HTERT RPE-1 (cell line): Measurements from ENCODE around the gene CALD1.

Experiments used
- in situ Hi-C: fragments of 300-500 bp; cut with MboI; formaldehyde crosslinking; loops from 4 replicates; pipeline ENCODE4 v1.14.3; 2020; ENCODE audit warnings: low sequenced_read_pairs

The CALD1 gene, protein sequence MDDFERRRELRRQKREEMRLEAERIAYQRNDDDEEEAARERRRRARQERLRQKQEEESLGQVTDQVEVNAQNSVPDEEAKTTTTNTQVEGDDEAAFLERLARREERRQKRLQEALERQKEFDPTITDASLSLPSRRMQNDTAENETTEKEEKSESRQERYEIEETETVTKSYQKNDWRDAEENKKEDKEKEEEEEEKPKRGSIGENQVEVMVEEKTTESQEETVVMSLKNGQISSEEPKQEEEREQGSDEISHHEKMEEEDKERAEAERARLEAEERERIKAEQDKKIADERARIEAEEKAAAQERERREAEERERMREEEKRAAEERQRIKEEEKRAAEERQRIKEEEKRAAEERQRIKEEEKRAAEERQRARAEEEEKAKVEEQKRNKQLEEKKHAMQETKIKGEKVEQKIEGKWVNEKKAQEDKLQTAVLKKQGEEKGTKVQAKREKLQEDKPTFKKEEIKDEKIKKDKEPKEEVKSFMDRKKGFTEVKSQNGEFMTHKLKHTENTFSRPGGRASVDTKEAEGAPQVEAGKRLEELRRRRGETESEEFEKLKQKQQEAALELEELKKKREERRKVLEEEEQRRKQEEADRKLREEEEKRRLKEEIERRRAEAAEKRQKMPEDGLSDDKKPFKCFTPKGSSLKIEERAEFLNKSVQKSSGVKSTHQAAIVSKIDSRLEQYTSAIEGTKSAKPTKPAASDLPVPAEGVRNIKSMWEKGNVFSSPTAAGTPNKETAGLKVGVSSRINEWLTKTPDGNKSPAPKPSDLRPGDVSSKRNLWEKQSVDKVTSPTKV

DNA sequence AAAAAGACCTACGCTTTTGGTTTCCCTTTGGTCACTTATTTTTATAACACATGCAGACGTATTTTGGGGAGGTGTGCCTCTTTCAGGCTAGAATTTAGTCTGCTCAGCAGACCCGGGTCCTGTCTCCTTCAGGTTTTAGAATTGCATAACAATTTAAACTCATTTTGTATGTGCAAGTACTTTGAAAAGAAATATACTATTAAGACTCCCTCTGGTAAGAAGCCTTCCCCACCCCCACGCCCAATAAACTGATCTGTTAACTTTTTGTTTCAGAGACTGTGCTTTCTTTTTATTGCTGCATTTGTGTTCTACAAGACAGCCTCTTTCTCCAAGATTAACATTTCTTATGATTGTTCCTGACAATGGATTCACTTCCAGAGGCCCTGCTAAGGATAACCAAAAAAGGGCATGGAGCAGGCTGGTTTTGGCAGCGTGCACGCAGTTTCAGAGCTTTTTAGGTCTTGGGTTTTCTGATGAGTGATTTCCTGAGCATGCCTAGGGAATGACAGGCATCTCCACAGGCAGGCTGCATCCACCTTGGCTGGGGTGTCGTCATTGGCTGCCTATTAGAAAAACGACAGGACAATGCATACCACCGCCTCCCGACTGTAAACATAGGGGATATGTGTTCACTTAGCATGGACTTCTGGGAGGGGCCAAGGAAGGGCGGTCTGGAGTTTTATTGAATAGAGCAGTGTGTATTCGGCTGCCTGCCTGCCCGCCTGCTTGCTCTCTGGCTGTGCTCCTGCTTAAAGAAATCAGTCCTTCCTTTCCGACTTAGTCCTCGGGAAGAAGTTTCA lies at the start of gene CALD1:
CALD1 (plus strand) TSS at position 694 of the 800 bp plus-strand sequence. CDS start 88,100 bp downstream, outside the sequence.
- in situ Hi-C loops: no loop called here

DNA sequence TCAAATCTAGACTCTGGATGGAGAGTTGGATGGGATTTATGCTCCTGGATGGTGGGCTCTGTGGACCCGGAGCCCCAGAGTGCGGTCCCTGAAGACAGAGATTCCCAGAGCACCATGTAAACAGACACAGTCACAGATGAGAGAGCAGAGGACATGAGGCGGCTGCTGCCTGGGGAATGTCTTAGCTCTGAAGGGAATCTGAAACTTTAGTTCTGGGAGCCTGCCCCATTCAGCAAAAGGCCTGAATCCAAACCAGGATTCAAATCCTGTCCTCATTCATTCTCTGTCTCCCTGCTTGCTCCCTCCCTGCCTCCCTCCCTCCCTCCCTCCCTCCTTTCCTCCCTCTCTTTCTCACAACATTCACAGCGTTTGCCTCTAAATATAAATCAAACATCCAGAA lies 49.5 kb upstream of the CALD1 start:
- in situ Hi-C loops: no loop called here

DNA sequence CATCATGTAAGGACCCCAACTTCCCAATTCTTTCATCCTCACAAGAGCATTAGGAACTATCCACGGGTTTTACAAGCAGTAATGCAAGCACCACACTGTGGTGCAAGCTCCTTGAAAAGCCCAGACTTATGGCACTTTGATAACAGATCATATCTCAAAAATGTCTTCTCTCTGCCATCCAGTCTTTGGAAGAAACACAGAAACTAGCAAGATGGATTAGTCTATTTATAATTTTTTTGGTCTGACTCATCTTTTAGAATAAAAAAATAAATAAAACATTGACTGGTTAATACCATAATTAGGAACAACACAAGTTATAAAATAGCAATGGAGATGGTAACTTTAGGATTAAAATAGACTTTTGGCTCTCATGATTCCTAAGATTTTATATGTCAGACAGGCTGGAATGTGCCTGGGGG lies 49.0 kb upstream of the CALD1 start:
- in situ Hi-C loops: no loop called here

DNA sequence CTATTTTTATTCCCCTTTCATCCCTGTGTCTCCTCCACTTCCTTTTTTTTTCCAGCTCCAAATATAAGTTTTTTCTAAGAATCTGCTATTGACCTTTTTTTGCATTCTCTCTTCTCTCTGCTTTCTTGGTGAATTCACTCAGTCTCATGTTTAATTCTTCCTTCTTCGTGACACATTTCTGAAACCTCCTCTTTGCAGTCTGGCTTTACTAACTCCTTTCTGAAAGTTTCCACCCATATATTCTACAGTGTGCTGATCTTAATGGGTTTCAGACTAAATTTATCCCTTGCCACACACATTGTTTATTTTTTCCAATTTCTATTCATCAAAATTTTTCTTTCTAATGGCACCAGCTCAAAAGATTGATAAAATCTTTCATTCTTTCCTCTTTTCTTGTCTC lies 47.8 kb upstream of the CALD1 start:
- in situ Hi-C loops: no loop called here

DNA sequence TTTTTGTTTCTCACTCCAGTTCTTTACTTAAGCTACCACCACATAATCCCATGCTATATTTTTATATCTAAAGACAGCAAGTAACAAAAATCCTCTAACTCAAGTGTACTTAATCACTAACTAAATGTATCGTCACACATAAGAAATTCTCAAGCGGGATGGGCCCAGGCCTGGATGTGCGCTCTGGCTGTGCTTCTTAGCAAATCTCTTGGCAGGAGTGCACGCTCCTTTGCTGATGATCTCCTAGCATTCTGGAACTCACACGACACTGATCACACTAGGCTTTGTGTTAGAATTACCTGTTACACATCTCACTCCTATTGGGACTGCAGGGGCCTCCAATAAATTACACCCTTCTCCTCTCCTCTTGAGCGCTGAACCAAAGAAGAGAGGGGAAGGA lies 46.7 kb upstream of the CALD1 start:
- in situ Hi-C loops: no loop called here

DNA sequence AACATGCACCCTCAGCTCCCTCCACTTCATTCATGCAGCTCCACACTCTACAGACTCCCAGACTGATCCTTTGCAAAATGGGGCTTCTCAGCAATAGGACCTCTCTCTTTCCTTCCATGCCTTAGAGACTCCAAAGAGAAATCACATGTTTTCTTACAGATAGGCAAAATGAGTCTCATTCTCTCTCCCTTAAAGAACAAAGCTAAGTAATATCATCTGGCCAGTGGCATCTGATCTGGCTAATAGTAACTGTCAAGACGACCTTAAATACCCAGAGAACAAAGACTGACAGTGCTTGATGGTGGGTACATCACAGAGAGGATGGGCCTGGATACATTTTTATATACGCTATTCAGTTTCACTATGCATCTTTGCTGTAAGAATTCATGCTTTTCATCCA lies 43.1 kb upstream of the CALD1 start:
- in situ Hi-C loops: no loop called here

DNA sequence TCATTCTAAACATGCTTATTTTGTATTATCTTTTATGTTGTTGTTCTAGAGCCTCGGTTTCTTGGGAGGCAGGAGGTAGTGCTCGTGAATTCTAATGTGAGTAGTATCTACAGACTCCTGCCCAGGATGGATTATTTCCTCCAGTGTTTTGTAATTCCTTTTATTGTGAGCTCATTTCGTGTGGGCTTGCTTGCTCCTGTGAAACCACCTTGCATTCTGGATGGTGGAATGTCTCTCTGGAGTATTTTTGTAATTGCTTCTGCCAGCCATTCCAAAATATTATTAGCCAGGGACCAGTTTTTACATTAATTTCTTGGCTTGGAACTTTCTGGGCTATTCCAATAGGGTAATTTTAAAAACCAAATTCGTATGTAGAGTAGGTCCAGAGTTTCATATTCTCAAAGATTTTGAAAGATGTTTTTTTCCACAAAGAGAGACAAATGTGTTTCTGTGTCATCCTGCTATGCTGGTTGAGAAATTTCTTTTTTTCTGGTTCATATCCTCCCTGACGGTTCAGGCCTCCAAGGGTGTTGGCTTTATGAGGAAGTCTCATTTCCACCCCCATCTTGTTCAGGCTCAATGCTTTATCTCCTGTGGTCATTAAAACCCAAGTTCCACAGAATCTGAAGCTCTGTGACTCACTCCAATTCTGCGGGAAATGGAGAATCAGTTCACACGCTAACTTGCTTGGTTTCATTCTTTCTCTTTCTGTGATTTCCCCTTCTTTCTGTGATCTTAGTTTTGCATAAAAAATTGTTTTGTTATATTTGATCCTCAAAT lies 41.7 kb upstream of the CALD1 start:
- in situ Hi-C loops: no loop called here

DNA sequence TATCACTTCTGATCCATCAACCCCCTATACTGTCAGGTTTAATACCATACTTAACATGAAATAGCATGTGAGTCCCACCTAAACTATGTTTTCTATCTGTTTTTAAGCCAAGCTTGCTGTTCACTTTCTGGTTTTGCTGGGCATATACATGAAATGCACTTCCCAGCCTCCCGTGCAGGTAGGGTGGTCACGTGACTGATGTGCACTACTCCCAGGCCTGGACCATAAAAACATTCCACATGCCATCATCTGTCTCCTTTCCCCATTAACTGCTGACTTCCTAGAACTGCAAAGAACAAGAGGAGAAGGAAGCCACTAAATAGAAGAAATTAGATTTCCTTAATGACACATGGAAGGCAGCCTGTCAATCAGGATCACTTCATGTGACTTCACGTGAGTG lies 40.1 kb upstream of the CALD1 start:
- in situ Hi-C loops: no loop called here

DNA sequence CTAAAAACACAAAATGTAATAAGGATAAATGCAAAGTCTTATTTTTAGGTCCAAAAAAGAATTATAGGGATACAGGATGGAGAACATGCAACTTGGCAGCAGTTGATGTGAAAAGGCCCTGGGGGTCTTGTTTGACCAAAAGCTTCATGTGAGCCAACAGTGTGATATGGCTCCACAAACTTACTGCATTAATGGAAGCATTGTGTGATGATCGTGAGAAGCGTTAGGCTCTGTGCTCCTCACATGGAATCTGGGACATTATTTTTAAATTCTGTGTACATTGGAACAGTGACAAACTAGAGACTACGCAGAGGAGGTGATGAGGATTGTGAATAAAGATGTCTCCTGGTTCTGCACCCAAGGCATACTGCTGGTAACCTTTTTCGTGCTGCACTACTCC lies 39.1 kb upstream of the CALD1 start:
- in situ Hi-C loops: no loop called here

DNA sequence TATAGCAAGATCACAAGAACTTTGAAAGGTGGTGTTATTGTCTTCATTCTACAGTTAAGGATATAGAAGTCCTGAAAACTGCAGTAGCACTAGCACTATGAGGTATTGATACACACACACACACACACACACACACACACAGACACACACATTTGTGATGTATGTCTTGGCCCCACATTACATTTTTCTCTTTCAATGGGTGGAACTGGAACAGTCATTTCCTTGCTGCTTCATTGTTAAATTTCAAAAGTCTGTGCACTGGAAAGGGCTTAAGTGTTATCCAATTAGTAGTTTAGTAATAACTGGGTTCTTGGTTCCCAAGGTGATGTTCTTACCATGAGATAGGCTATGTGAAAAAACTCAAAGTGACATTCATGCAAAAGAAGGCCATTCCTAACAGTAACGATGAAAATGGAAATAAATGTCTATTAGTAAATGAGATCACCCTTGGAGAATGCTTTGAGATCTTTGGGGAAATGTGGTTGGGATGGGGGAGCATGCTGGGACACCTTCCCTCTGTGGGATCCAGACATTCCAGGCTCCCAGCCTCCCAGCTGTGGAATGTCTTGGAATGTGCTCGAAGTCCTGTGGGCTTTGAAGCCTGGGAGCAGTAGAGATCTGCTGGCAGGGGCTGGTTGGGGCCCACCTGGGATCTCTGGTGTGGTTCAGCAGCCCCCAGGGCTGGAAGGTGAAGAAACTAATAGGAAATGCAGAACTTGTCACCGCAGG lies 37.4 kb upstream of the CALD1 start:
- in situ Hi-C loops: no loop called here

DNA sequence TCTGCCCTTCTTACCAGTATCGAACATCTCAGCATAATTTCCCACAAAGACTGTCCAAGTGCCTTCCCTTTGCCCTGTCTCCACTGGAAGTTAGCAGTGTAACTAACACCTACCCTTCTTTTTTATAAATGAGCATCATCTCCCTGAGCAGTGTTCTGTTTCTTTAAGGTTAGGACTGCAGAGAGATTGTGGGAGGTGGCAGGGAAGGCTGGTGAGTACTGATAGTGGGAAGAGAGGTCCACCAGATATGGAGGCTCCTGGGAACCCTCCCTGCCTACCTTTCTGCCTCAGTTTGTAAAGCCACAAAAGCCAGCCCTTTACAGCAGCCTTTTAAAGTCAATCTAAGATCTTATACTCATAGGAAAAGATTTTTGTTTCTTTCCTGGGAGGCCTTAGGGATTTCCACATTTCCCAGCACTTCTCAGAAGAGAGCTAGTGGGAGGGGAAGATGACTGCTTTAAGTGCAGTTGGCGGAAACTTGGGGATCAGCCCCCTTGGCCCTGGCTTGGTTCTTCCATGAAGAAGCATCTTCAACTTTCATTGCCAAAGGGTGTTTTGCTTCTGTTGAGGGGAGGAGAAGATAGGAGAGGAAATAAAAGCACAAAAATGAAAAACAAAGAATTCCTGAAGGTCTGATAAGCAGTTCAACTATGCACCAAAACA lies 36.6 kb upstream of the CALD1 start:
- in situ Hi-C loops: no loop called here

DNA sequence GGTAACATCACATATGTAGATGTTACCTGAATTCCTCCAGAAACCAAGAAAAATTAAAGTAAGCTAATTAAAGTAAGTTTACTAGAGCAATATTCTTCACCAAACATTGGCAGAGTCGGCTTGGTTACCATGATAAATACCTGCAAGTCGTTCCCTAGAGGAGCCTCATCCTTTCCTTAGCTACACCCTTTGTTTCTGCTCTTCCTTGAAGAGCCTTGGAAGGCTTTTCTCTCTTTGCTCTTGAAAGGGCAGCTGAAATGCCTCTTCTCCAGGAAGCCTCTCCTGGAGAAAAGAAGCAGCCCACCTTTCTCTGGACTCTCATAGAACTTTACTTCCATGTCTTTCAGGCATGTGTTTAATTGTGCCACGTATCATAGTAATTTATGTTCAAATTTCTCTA lies 34.9 kb upstream of the CALD1 start:
- in situ Hi-C loops: no loop called here

DNA sequence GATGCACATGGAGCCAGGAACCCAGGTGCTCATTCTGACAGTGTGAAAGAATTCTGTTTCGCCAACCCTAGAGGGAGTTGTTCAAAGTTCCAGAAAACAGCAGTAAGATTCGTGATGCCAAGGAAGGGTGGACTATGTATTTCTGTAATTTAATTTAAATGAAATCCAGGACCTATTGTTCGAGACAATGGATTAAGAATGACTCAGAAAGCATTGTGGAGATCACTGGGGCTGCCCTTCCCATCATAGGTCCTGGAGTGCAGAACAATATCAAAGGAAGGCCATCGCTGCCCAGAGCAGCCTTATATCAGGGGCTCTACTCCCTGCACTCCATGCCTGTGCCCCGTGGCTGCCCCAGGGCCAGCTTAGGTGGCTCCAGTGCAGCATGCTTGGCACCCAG lies 32.1 kb upstream of the CALD1 start:
- in situ Hi-C loops: no loop called here

DNA sequence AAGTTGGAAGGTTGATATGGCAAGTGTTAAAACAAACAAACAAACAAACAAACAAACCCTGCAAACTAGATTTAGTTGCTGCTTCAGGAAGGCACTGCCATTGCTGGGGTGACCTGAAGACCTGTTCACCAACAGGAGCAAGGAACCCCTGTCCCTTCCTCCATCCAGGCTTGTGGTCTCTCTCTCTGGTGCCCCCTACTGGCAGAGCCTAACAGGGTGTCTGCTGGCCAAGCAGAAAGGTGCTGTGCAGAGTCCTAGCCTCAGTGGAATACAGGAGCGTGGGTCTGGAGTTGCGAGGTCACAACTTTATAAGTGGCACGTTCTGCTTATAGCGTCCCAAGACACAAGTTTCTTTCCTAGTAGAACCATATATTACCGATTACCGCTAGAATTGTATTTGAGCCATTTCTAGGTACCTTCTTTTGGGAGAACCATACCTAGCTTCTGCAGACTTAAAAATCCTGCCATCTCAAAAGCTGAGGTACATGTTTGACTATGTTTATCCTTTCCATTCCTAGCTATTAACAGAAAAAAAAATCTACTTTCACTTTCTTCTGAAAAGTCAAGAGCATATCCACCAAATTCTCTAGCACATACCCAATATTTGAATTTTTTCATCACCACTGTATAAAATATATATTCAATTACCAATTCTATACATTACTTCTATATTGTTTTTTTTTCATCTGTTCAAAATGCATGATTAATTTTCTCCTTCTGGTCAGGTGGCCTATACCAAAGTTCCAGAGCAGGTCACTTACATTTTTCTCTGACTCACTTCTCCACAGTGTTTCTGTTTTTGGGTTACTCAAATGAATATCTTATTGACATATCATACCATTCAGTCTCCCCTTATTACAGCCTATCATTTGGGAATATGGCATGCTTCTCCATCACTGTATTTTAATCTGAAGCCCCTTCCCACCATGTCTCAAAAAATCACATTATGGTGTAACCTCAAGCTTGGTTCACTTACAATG lies 29.1 kb upstream of the CALD1 start:
- in situ Hi-C loops: no loop called here

DNA sequence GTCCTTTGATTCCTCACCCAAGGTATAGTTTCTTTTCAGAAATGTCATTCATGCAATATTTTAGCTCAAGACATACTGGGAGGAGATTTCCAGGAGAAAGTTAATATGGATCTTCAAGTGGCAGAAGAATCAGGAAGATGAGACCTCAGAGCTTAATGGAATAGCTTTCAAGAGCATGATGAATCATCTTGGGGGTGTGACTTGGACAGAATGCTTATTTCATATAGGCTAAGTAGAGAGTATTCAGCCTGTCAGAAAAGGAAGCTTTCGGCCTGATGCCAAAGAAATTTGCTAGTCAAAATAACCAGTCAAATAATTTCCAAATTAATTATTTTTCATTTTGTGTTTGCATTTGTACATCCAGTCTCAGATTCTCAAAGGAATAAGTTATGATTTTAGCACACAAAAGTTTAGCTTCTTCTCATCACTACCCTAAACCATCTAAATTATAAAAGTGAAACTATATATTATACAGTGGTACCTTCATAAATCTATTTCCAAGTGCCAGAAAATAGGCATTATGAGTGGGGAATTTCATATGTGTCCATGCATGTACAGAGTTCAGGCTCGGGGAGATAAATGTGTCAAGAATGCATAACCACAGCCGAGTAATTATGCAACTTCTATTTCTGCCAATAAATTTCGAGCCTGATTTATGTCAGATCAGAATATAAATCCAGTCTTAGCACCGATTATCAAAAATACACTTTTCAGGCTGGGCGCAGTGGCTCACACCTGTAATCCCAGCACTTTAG lies 27.3 kb upstream of the CALD1 start:
- in situ Hi-C loops: no loop called here

DNA sequence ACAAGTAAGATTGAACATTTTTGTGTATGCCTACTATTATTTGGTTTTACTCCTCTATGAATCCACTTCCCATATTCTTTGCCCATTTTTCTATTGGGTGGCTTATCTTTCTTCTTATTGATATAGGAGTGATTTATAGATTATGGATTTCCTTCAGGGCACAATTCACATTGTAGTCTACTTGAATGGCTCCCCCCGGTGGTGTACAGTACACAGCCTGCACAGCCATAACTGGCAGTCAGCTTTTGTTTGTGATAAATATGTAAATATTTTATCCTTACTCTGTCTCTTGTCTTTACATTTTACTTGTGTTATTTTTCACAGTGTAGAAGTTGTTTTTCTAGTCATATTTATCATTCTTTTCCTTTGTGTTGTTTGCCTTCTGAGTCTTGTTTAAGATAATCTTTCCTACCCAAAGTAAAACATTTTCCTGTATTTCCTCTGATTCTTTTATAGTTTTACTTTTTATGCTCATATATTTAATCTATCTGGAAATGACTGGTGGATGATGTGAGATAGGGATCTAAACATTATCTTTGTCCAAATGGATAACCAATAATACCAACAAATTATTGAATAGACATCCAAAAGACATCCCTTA lies 23.9 kb upstream of the CALD1 start:
- in situ Hi-C loops: no loop called here

DNA sequence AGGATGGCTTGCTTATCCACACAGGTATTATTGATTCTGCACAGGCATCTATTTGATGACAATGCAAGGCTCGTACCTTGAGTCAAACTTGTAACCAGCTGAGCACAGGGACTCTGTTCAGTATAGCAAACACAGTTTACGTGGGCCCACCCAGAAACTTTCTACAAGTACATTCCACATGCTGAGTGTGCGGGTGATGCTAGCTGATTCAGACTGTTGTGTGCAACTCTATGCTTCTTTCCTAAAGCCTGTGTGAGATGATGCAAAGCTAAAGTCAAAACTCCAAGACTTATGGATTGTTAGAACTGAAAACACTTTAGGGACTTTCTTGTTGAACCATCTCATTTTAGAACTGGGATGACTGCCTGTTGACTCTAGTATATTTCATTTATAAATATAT lies 21.5 kb upstream of the CALD1 start:
- in situ Hi-C loops: no loop called here
